Neural progenitor cell (in vitro differentiated cells): Measurements from ENCODE around the gene PDLIM5. TPM values are rescaled to one million over a fixed set of nuclear protein-coding genes. Genes with fewer than 3 reads are reported as not detected.

Source experiments
- DNase-seq: peaks from one replicate; pipeline ENCODE4 v3.0.0-alpha.2; 2016; ENCODE audit warnings: low spot score
- H2AFZ ChIP-seq: fragments of 200-600 bp; sonication (generic); replicated peaks from 2 replicates; pipeline ENCODE4 v1.6.1; 2016; ENCODE audit warnings: antibody characterized with exemption
- H3F3A ChIP-seq: fragments of 200-600 bp; sonication (generic); 2 replicates; pipeline ENCODE4 v1.6.1; 2016; ENCODE audit warnings: antibody characterized with exemption, low read depth
- H3K27ac ChIP-seq: fragments of 200-600 bp; sonication (generic); 2 replicates; pipeline ENCODE4 v1.5.1; 2016; ENCODE audit warnings: mild to moderate bottlenecking
- H3K27me3 ChIP-seq: fragments of 200-600 bp; sonication (generic); 2 replicates; pipeline ENCODE4 v1.6.1; 2016; ENCODE audit warnings: mild to moderate bottlenecking, moderate library complexity
- H3K36me3 ChIP-seq: fragments of 200-600 bp; sonication (generic); 2 replicates; pipeline ENCODE4 v1.5.1; 2016
- H3K4me1 ChIP-seq: fragments of 200-600 bp; sonication (generic); 2 replicates; pipeline ENCODE4 v1.6.1; 2016; ENCODE audit warnings: mixed run types
- H3K4me2 ChIP-seq: fragments of 200-600 bp; sonication (generic); 2 replicates; pipeline ENCODE4 v1.6.1; 2016
- H3K4me3 ChIP-seq: fragments of 200-600 bp; sonication (generic); 2 replicates; pipeline ENCODE4 v1.5.1; 2016
- H3K79me2 ChIP-seq: fragments of 200-600 bp; sonication (generic); 2 replicates; pipeline ENCODE4 v1.6.1; 2016; ENCODE audit warnings: low read depth
- H3K9ac ChIP-seq: fragments of 200-600 bp; sonication (generic); 2 replicates; pipeline ENCODE4 v1.6.1; 2016
- H3K9me3 ChIP-seq: fragments of 200-600 bp; sonication (generic); 2 replicates; pipeline ENCODE4 v1.5.1; 2016; ENCODE audit warnings: low read depth
- H4K20me1 ChIP-seq: fragments of 200-600 bp; sonication (generic); 2 replicates; pipeline ENCODE4 v1.6.1; 2016; ENCODE audit warnings: low read depth
- H3K27ac Mint-ChIP-seq: 3 replicates; pipeline ENCODE4 v1.8.0; 2021; ENCODE audit warnings: mixed read lengths
- H3K27me3 Mint-ChIP-seq: 2 replicates; pipeline ENCODE4 v1.8.0; 2022; ENCODE audit warnings: low read depth, mild to moderate bottlenecking, inconsistent platforms, moderate library complexity, mixed read lengths; ENCODE audit not compliant: insufficient read depth
- H3K36me3 Mint-ChIP-seq: 3 replicates; pipeline ENCODE4 v1.8.0; 2021; ENCODE audit warnings: mixed read lengths
- H3K4me1 Mint-ChIP-seq: 3 replicates; pipeline ENCODE4 v1.8.0; 2021; ENCODE audit warnings: mixed read lengths
- H3K4me3 Mint-ChIP-seq: 3 replicates; pipeline ENCODE4 v1.8.0; 2021; ENCODE audit warnings: mild to moderate bottlenecking, moderate library complexity, mixed read lengths
- H3K9me3 Mint-ChIP-seq: 3 replicates; pipeline ENCODE4 v1.8.0; 2020; ENCODE audit warnings: mixed read lengths
- EZH2 ChIP-seq: fragments of 200-600 bp; sonication (generic); IDR thresholded peaks from 2 replicates; pipeline ENCODE4 v1.6.1; 2017; ENCODE audit warnings: antibody characterized with exemption, mild to moderate bottlenecking, moderate library complexity
- EZH2phosphoT487 ChIP-seq: fragments of 200-600 bp; sonication (generic); IDR thresholded peaks from 2 replicates; pipeline ENCODE4 v1.6.1; 2017; ENCODE audit warnings: antibody characterized with exemption
- total RNA-seq: library from RNA; depleted of rRNA; stranded (reverse); fragments of >200 nt; gene quantifications from 2 replicates; pipeline ENCODE4 v1.2.3, GENCODE V29; 2015; ENCODE audit warnings: low replicate concordance
- TF ChIP-seq, protein P1 (sequence below): fragments of 200-600 bp; sonication (generic); IDR thresholded peaks from 2 replicates; pipeline ENCODE4 v1.5.1; 2017; ENCODE audit warnings: antibody characterized with exemption, mild to moderate bottlenecking

PDLIM5 gene
- total RNA-seq, 1 donor from 2014 or later = 68.4 TPM

DNA sequence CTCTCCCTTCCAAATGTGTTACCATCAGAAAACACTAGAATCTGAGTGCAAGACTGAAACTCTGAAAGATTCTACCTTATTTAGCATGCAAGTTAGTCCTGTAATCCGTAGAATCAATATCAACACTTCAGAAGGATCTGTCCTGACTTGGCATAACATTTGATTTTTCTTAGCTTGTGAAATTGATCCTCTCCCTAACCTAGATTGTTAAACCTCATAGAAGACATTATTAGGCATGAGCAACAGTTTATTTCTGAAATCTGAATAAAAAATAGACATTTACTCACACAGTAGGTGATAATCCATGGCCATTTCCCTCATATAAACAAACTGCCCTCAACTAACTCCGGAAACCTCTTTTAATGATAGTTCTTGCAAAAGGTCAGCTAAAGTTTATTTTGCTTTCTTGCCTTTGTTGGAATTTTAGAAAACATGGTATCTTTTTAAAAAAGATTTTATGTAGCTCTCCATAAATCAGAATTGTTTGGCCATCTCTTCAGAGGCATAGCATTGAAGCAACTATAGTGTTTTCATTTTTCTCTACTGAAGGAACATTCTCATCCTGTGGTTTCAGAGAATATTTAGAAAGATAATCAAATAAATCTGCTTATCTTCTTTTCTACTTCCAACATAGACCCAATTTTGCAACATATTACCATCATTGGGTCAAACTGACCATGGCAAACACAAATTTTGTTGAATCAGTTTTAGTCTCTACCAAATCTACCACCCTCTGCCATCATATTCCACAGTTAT lies 38.5 kb upstream of the PDLIM5 start:
- peaks cover 3% of the 10 kb centered on the region for H3K36me3 Mint-ChIP-seq
- no peaks in the 10 kb centered on the region for H4K20me1 ChIP-seq
- H3K27ac ChIP-seq = no peak overlapping the region
- H3K9me3 ChIP-seq = no peaks in the 10 kb centered on the region
- no peak overlapping the region for H3K4me2 ChIP-seq
- H3K9me3 Mint-ChIP-seq = peaks cover 9% of the 10 kb centered on the region
- H3K4me3 Mint-ChIP-seq = no peak overlapping the region
- TF ChIP-seq, protein P1, sequence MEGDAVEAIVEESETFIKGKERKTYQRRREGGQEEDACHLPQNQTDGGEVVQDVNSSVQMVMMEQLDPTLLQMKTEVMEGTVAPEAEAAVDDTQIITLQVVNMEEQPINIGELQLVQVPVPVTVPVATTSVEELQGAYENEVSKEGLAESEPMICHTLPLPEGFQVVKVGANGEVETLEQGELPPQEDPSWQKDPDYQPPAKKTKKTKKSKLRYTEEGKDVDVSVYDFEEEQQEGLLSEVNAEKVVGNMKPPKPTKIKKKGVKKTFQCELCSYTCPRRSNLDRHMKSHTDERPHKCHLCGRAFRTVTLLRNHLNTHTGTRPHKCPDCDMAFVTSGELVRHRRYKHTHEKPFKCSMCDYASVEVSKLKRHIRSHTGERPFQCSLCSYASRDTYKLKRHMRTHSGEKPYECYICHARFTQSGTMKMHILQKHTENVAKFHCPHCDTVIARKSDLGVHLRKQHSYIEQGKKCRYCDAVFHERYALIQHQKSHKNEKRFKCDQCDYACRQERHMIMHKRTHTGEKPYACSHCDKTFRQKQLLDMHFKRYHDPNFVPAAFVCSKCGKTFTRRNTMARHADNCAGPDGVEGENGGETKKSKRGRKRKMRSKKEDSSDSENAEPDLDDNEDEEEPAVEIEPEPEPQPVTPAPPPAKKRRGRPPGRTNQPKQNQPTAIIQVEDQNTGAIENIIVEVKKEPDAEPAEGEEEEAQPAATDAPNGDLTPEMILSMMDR = no peak
- no peak for TF ChIP-seq EZH2phosphoT487
- TF ChIP-seq EZH2 = no peak
- H2AFZ ChIP-seq = no peak overlapping the region
- H3K4me1 ChIP-seq = no peaks in the 10 kb centered on the region
- H3K27me3 ChIP-seq = no peaks in the 10 kb centered on the region
- H3K4me3 ChIP-seq = no peak overlapping the region
- DNase-seq = no peak
- no peak overlapping the region for H3K9ac ChIP-seq
- H3K4me1 Mint-ChIP-seq = peaks cover 7% of the 10 kb centered on the region
- no peak overlapping the region for H3K27ac Mint-ChIP-seq
- no peaks in the 10 kb centered on the region for H3K36me3 ChIP-seq
- H3K79me2 ChIP-seq = no peaks in the 10 kb centered on the region
- no peaks in the 10 kb centered on the region for H3K27me3 Mint-ChIP-seq
- no peaks in the 10 kb centered on the region for H3F3A ChIP-seq

DNA sequence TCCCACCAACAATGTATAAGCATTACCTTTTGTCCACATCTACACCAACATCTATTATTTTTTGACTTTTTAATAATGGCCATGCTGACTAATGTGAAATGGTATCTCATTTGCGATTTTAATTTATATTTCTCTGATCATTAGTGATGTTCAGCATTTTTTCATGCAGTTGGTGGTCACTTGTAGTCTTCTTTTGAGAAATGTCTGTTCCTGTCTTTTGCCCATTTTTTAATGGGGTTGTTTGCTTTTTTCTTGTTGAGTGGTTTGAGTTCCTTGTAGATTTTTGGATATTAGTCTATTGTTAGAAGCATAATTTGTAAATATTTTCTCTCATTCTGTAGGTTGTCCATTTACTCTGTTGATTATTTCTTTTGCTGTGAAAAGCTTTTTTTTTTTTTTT lies 36.8 kb upstream of the PDLIM5 start:
- H2AFZ ChIP-seq = no peak overlapping the region
- H3K27ac ChIP-seq = no peak overlapping the region
- Mint-ChIP-seq H3K4me1 (peaks cover 3% of the 10 kb centered on the region), H3K36me3 (peaks cover 3% of the 10 kb centered on the region), H3K4me3 (no peak overlapping the region), H3K9me3 (peaks cover 9% of the 10 kb centered on the region), H3K27ac (no peak overlapping the region), H3K27me3 (no peaks in the 10 kb centered on the region)
- H3K27me3 ChIP-seq = no peaks in the 10 kb centered on the region
- H4K20me1 ChIP-seq = no peaks in the 10 kb centered on the region
- H3K9me3 ChIP-seq = no peaks in the 10 kb centered on the region
- H3F3A ChIP-seq = no peaks in the 10 kb centered on the region
- no peak overlapping the region for H3K9ac ChIP-seq
- DNase-seq = no peak
- TF ChIP-seq, protein P1 = no peak
- no peak for TF ChIP-seq EZH2phosphoT487
- no peak for TF ChIP-seq EZH2
- no peaks in the 10 kb centered on the region for H3K79me2 ChIP-seq
- H3K36me3 ChIP-seq = no peaks in the 10 kb centered on the region
- H3K4me2 ChIP-seq = no peak overlapping the region
- H3K4me1 ChIP-seq = peaks cover 5% of the 10 kb centered on the region
- no peak overlapping the region for H3K4me3 ChIP-seq

DNA sequence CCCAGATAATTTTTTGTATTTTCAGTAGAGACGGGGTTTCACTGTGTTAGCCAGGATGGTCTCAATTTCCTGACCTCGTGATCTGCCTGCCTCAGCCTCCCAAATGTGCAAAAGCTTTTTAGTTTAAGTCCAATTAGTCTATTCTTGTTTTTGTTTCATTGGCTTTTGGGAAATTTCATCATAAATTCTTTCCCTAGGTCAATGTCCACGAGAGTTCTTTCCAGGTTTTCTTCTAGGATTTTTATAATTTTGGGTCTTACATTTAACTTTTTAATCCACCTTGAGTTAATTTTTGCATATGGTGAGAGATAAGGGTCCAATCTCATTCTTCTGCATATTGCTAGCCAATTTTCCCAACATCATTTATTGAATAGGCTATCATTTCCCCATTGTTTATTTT lies 36.3 kb upstream of the PDLIM5 start:
- no peaks in the 10 kb centered on the region for H3F3A ChIP-seq
- no peak overlapping the region for H2AFZ ChIP-seq
- H4K20me1 ChIP-seq = no peaks in the 10 kb centered on the region
- peaks cover 9% of the 10 kb centered on the region for H3K4me1 ChIP-seq
- Mint-ChIP-seq H3K4me3 (no peak overlapping the region), H3K4me1 (peaks cover 3% of the 10 kb centered on the region), H3K36me3 (peaks cover 3% of the 10 kb centered on the region), H3K27me3 (no peaks in the 10 kb centered on the region), H3K9me3 (peaks cover 9% of the 10 kb centered on the region), H3K27ac (no peak overlapping the region)
- H3K36me3 ChIP-seq = no peaks in the 10 kb centered on the region
- no peak overlapping the region for H3K4me3 ChIP-seq
- H3K27ac ChIP-seq = no peak overlapping the region
- TF ChIP-seq EZH2 = no peak
- no peak for TF ChIP-seq EZH2phosphoT487
- TF ChIP-seq, protein P1 = no peak
- no peaks in the 10 kb centered on the region for H3K27me3 ChIP-seq
- no peak overlapping the region for H3K4me2 ChIP-seq
- H3K79me2 ChIP-seq = no peaks in the 10 kb centered on the region
- no peak overlapping the region for H3K9ac ChIP-seq
- DNase-seq = no peak
- H3K9me3 ChIP-seq = no peaks in the 10 kb centered on the region
